Activated naive CD8-positive, alpha-beta T cell treated with anti-CD3 and anti-CD28 coated beads, Interleukin-2, amount 50 U/mL, for 24 hours (primary cell): ENCODE results near the gene MLPH.

Source experiments
- ATAC-seq: fragments of 150-1000 bp; cut with Tn5 transposase; one replicate; pipeline ENCODE4 v1.10.0; 2021
- DNase-seq: peaks from one replicate; pipeline ENCODE4 v3.0.0; 2021
- H3K27ac Mint-ChIP-seq: one replicate; pipeline ENCODE4 v1.8.0; 2021; ENCODE audit warnings: mild to moderate bottlenecking, mixed read lengths
- H3K27me3 Mint-ChIP-seq: one replicate; pipeline ENCODE4 v1.8.0; 2021; ENCODE audit warnings: mixed read lengths
- H3K36me3 Mint-ChIP-seq: one replicate; pipeline ENCODE4 v1.8.0; 2021; ENCODE audit warnings: low read depth, mixed read lengths
- H3K4me1 Mint-ChIP-seq: one replicate; pipeline ENCODE4 v1.8.0; 2021; ENCODE audit warnings: mixed read lengths
- H3K4me3 Mint-ChIP-seq: one replicate; pipeline ENCODE4 v1.8.0; 2021; ENCODE audit warnings: mild to moderate bottlenecking, moderate library complexity, mixed read lengths
- H3K9me3 Mint-ChIP-seq: one replicate; pipeline ENCODE4 v1.8.0; 2021; ENCODE audit warnings: mixed read lengths

The MLPH gene

GRCh38 chr2:237510502-237511217, 23.6 kb downstream of the MLPH start:
- no peak overlapping the region for H3K27ac Mint-ChIP-seq
- H3K4me3 Mint-ChIP-seq, result no peak overlapping the region
- no peaks in the 10 kb centered on the region for H3K36me3 Mint-ChIP-seq
- ATAC-seq (no peak), DNase-seq (no peak)
- peaks cover 20% of the 10 kb centered on the region for H3K27me3 Mint-ChIP-seq
- H3K9me3 Mint-ChIP-seq, result no peaks in the 10 kb centered on the region
- H3K4me1 Mint-ChIP-seq, result no peaks in the 10 kb centered on the region

DNA sequence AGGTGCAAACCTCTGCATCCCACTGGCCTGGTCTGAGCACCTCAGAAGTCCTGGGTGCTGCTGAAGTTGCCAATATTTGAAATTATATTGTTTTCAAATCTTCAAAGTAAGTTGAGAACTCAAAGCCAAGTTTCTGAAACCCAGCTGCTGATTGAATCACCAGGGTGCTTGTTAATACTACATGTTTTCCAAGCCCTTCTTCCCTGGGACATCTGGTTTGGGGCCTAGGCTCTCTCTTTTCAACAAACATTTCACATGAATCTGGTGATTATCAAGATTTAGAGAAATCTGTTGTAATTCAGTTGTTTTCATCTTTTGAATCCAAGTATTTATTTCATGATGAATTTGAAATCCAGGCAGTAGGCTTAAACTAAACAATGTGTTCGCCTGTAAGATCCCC, 24.4 kb downstream of the MLPH start:
- Mint-ChIP-seq H3K27me3 (peaks cover 16% of the 10 kb centered on the region), H3K27ac (no peak overlapping the region), H3K36me3 (no peaks in the 10 kb centered on the region), H3K4me3 (no peak overlapping the region), H3K4me1 (no peaks in the 10 kb centered on the region), H3K9me3 (no peaks in the 10 kb centered on the region)
- ATAC-seq (no peak), DNase-seq (no peak)

DNA sequence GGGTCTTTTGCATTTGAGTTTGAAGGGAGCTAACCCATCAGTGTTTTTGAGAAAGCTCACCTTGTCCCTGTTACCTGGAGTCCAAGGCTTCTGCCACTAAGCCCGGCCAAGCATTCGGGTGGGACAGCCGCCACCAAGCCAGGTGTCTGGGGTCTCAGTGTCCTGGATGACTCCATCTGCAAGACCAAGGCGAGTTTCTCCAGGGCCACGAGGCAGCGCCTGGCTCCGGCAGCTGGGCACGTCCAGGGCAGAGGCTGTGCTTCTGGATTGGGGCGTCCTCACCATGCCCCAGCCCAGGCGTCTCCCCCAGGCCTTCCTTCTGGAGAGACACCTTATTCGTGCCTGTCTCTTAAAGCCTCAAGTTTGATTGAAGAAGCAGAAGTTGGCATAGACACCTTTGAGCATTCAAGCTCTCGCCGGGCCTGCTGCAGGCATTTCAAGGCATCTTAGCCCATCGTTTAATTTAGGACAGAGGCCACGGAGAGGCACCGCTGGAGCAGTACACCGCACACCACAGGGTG, 24.9 kb downstream of the MLPH start:
- Mint-ChIP-seq H3K27me3 (peaks cover 14% of the 10 kb centered on the region), H3K9me3 (no peaks in the 10 kb centered on the region), H3K4me3 (no peak overlapping the region), H3K27ac (no peak overlapping the region), H3K36me3 (no peaks in the 10 kb centered on the region), H3K4me1 (no peaks in the 10 kb centered on the region)
- no peak for ATAC-seq
- no peak for DNase-seq

DNA sequence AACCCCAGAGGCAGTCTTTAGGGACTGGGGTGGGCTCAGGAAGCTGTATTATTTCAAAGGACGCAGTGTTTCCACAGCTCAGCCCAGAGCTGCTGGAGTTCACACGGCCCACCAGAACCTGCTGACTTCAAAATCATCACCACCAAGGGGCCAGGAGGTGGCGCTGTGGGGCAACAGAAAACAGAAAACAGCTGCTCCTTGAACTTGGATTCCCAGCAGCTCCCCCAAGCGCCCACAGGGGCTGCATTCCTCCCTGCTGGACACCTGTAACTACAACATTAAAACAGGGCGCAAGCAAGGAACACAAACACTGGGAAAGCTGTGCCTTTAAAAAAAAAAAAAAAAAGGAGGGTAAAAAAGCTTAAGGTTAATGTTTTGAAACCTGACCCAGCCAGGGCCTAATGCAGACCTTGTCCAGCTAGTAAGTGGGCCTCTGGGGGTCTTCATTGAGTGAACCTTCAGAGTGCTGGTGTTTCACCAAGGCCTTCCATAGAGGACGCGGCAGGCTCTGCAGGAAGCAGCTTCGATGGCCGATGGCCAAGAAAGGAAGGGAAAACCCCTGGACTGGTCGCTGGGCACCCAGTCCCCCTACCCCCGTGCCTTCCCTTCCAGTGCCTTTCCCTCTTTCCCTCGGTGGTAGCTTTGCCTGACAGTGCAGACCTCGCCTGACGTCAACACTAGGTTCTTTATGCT, 25.9 kb downstream of the MLPH start:
- Mint-ChIP-seq H3K9me3 (no peaks in the 10 kb centered on the region), H3K4me3 (no peak overlapping the region), H3K27ac (no peak overlapping the region), H3K27me3 (peaks cover 7% of the 10 kb centered on the region), H3K4me1 (no peaks in the 10 kb centered on the region), H3K36me3 (no peaks in the 10 kb centered on the region)
- DNase-seq (peak; percentile 82), ATAC-seq (peak; percentile 71)

DNA sequence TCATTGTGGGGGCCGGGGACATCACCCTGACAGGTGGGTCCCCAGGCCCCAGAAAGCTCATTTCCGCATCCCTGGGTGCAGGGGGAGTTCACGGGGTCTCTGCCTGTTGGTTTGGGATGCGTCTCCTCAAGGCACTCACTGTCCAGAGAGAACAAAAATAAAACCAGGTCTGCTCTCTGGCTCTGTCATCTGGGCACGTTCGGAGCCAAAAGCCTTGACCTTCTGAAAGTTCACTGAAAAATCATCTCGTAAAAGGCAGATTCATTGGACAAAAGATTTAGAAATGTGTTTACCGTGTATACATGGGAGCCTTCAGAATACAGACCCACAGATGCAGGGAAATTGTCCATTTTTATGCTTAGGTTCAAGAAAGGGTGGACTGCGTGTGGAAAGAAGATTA, 26.6 kb downstream of the MLPH start:
- Mint-ChIP-seq H3K4me3 (no peak overlapping the region), H3K9me3 (no peaks in the 10 kb centered on the region), H3K4me1 (no peaks in the 10 kb centered on the region), H3K36me3 (no peaks in the 10 kb centered on the region), H3K27ac (no peak overlapping the region), H3K27me3 (peaks cover 3% of the 10 kb centered on the region)
- no peak for DNase-seq
- no peak for ATAC-seq

DNA sequence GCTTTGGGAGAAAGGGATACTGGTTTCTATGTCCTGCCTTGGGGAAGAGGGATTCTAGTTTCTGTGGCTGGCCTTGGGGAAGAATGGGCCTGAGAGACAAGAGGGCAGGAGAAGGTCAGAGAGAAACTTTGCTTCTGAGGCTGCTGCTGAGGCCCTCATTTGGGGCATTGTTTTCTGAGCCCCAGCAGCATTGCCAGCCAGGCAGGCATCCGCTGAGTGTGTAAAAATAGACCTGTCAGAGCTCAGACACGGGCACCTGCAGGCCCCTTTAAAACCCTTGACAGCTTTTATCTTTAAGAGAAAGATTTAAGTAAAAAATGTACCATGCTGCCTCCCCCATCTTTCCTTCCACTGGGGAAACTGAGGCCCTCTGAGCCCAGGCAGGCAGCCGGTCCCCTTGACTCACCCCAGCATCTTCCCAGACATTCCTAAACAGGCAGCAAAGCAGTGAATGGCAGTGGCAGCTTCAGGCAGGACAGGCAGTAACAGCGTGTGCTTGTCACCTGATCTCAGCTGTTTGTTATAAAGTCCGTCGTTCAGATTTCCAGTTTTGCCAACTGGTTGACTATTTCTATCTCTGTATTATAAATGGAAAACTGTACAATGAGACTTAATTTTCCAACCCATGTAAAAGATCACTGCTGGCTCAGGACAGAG, 27.6 kb downstream of the MLPH start:
- no peak overlapping the region for H3K4me3 Mint-ChIP-seq
- no peaks in the 10 kb centered on the region for H3K9me3 Mint-ChIP-seq
- no peaks in the 10 kb centered on the region for H3K4me1 Mint-ChIP-seq
- no peak overlapping the region for H3K27ac Mint-ChIP-seq
- no peaks in the 10 kb centered on the region for H3K36me3 Mint-ChIP-seq
- H3K27me3 Mint-ChIP-seq, result peaks cover 3% of the 10 kb centered on the region
- ATAC-seq, result no peak
- no peak for DNase-seq

DNA sequence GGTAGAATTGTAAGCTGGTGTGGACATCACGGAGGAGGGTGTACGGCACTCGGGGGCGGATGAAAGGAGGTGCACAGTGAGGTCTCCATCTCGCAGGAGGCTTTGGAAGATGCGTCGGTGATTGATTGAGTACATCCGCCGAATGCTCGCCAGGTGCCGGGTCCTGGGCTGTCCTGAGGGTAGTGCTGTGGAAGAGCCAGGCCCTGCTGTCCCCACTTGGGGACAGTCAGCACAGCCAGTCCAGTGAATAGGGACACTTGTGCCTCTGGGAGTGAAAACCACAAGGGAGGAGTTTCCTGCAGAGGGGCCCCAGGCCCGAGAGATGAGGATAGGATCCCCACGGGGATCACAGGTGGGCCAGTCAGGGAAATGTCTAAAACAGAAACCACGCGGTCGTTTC, 28.1 kb downstream of the MLPH start:
- H3K9me3 Mint-ChIP-seq, result no peaks in the 10 kb centered on the region
- H3K36me3 Mint-ChIP-seq, result no peaks in the 10 kb centered on the region
- H3K4me1 Mint-ChIP-seq, result no peaks in the 10 kb centered on the region
- DNase-seq, result no peak
- H3K27me3 Mint-ChIP-seq, result peaks cover 3% of the 10 kb centered on the region
- no peak overlapping the region for H3K27ac Mint-ChIP-seq
- no peak for ATAC-seq
- H3K4me3 Mint-ChIP-seq, result no peak overlapping the region

DNA sequence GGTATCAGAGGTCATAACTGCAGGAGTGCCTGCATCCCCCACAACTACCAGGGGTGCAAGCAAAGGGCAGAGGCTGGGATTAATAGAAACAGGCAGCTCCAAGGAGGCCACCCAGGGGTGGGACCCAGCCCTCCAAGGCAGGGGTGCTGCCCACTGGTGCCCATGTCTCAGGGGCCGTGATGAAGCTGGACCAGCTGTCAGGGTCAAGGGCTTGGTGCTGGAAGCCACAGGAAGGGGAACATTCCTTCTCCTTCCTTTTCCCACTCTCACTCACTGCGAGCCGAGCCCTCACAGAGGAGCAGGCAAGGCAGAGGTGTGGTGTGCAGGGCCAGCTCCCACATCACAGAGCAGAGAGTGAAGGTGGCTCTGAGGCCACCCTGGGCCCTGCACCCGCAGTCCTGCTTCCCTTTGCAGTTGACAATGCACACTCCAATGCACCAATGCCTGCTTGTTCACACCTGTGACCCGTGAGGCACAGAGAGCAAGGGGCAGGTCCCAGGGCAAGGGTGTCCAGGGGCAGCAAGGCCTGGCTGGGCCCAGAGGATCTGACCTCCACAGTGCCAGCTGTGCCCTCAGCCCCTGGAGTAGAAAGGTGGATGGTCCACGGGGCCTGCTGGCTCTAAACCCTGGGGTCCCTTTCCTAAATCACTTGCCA, 28.7 kb downstream of the MLPH start:
- no peak for ATAC-seq
- Mint-ChIP-seq H3K27ac (no peak overlapping the region), H3K27me3 (peaks cover 2% of the 10 kb centered on the region), H3K4me1 (no peaks in the 10 kb centered on the region), H3K9me3 (no peaks in the 10 kb centered on the region), H3K4me3 (no peak overlapping the region), H3K36me3 (no peaks in the 10 kb centered on the region)
- no peak for DNase-seq

DNA sequence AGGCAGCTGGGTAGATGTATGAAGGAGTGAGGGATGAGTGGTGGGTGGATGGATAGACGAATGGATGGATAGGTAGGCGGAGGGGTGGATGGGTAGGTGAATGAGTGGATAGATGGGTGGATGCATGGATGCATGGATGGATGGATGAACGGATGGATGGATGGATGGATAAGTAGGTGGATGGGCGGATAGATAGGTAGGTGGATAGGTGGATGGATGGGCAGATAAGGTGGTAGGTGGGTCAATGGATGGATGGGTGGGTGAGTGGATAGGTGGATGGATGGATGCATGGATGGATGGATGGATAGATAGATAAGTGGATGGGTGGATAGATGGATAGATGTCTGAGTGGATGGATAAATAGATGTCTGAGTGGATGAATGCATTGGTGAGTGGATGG, 30.1 kb downstream of the MLPH start:
- H3K4me1 Mint-ChIP-seq, result no peaks in the 10 kb centered on the region
- DNase-seq, result no peak
- no peak overlapping the region for H3K27ac Mint-ChIP-seq
- no peaks in the 10 kb centered on the region for H3K9me3 Mint-ChIP-seq
- H3K36me3 Mint-ChIP-seq, result no peaks in the 10 kb centered on the region
- no peaks in the 10 kb centered on the region for H3K27me3 Mint-ChIP-seq
- no peak overlapping the region for H3K4me3 Mint-ChIP-seq
- ATAC-seq, result no peak

- Mint-ChIP-seq H3K27me3 (no peaks in the 10 kb centered on the region), H3K4me3 (no peak overlapping the region), H3K27ac (no peak overlapping the region), H3K9me3 (no peaks in the 10 kb centered on the region), H3K36me3 (no peaks in the 10 kb centered on the region), H3K4me1 (no peaks in the 10 kb centered on the region)
- ATAC-seq, result no peak
- no peak for DNase-seq
Observed at GRCh38 chr2:237517990-237518389, 30.9 kb downstream of the MLPH start.

DNA sequence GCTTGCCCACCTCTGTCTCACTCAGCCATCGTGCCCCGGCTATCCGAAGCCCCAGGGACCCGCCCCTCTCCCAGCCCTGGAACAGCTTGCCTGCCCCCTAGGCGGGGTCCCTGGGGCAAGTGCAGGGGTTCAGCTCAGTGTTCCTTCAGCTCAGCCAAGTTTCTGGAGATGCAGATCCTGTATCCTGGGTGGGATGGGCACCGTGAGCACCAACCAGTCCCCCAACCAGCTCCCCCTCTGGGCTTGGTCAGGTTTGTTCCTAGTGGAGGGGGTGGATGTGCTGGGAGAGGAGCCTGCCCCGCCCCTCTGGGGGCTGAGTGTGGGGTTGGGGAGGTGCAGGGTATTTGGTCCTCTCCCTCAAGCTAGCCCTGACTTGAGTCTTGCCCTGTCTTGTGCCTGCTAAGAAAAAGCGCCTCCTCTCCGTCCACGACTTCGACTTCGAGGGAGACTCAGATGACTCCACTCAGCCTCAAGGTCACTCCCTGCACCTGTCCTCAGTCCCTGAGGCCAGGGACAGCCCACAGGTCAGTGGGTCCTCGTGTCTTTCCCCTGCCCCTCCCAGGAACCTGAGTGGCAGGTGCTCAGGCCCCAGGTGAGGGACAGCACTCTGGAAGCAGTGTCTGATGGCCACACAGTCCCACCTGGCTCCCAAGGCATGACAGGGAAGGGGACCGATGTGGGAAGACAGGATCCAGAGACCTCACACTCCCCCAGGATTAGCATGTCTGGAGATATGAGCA, 32.6 kb downstream of the MLPH start:
- Mint-ChIP-seq H3K9me3 (no peaks in the 10 kb centered on the region), H3K4me1 (no peaks in the 10 kb centered on the region), H3K27ac (no peak overlapping the region), H3K36me3 (no peaks in the 10 kb centered on the region), H3K27me3 (no peaks in the 10 kb centered on the region), H3K4me3 (no peak overlapping the region)
- DNase-seq, result no peak
- ATAC-seq, result no peak

DNA sequence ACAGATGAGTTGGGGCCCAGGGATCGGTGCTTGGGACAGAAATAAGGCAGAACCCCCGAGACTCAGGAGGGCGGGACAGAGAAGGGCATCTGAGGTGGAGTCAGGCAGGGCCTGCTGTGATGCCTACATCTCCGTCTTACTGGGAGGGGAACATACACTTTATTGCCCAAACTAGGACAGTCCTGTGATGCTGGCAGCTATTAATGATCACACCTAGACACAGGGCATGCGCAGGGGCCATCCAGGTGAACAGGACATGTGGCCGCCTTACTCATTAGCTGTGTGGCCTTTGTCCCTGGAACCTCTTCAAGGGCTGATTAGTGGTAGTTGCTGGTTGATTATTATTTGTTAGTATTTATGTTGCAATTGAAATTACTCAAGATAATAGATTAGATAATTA, 33.2 kb downstream of the MLPH start:
- DNase-seq (no peak), ATAC-seq (no peak)
- Mint-ChIP-seq H3K4me1 (no peaks in the 10 kb centered on the region), H3K36me3 (no peaks in the 10 kb centered on the region), H3K27me3 (no peaks in the 10 kb centered on the region), H3K9me3 (no peaks in the 10 kb centered on the region), H3K27ac (no peak overlapping the region), H3K4me3 (no peak overlapping the region)

- no peak for ATAC-seq
- no peaks in the 10 kb centered on the region for H3K36me3 Mint-ChIP-seq
- H3K27me3 Mint-ChIP-seq, result no peaks in the 10 kb centered on the region
- DNase-seq, result no peak
- H3K4me1 Mint-ChIP-seq, result no peaks in the 10 kb centered on the region
- H3K9me3 Mint-ChIP-seq, result no peaks in the 10 kb centered on the region
- no peak overlapping the region for H3K27ac Mint-ChIP-seq
- no peak overlapping the region for H3K4me3 Mint-ChIP-seq
Observed at GRCh38 chr2:237524631-237525030, 37.6 kb downstream of the MLPH start.

GRCh38 chr2:237525559-237526157, 38.6 kb downstream of the MLPH start:
- H3K27me3 Mint-ChIP-seq, result no peaks in the 10 kb centered on the region
- ATAC-seq, result no peak
- no peak for DNase-seq
- H3K36me3 Mint-ChIP-seq, result no peaks in the 10 kb centered on the region
- no peaks in the 10 kb centered on the region for H3K9me3 Mint-ChIP-seq
- no peaks in the 10 kb centered on the region for H3K4me1 Mint-ChIP-seq
- no peak overlapping the region for H3K27ac Mint-ChIP-seq
- no peak overlapping the region for H3K4me3 Mint-ChIP-seq
